Mammary microvascular endothelial cell (primary cell): ENCODE measurements around the gene MRPS33. TPM values are rescaled to one million over a fixed set of nuclear protein-coding genes. Genes with fewer than 3 reads are reported as not detected.

Experiments
- total RNA-seq: library from RNA; depleted of rRNA; stranded (reverse); fragments of >200 nt; gene quantifications from 2 replicates; pipeline ENCODE4 v1.2.3, GENCODE V29; 2015

Gene MRPS33
- 33.5 and 36.0 TPM in 2 replicates for total RNA-seq

GRCh38 chr7:141014524-141015395 lies at the start of gene MRPS33:
TSS of gene MRPS33 (minus strand) at chr7:141014952. CDS start at chr7:141010633, 4,319 bp downstream.

Other genes with a start within 250 kb of the MRPS33 start
- 6.4 and 8.7 TPM in 2 replicates for gene BRAF, start 90.0 kb downstream of the MRPS33 start, total RNA-seq
- gene TMEM178B, start 59.1 kb upstream of the MRPS33 start, total RNA-seq, result not detected in 2 replicates